Heart left ventricle (tissue), 16 donors: ENCODE measurements around the gene CTAGE6. TPM values are rescaled to one million over a fixed set of nuclear protein-coding genes. Genes with fewer than 3 reads are reported as not detected.
A peak's percentile ranks its signal among the peaks of the same experiment; 100 is the strongest.
"Not testable (repeated sequence)": the region's sequence is repeated elsewhere in the genome, so short reads cannot be mapped to it uniquely, and the experiment has no call there.

Experiments used
- ATAC-seq, 4 donors: fragments of 200-7000 bp; cut with Tn5 transposase; one replicate each; pipeline ENCODE4 v1.9.1; 2020 to 2022; ENCODE audit warnings: moderate library complexity in 4 of 4, mild to moderate bottlenecking in 3 of 4, moderate number of reproducible peaks in 1 of 4
- DNase-seq, 5 donors: peaks; one replicate each; pipeline ENCODE4 v3.0.0-alpha.2; 2020
- H3K27ac ChIP-seq, 12 donors: fragments of 200-600 bp; sonication (generic) in 4 of 12; one replicate each; pipeline versions ENCODE4 v1.5.0 to v1.8.0; 2016 to 2022; ENCODE audit warnings: mild to moderate bottlenecking in 2 of 12
- H3K27me3 ChIP-seq, 9 donors: fragments of 200-600 bp; sonication (generic) in 2 of 9; one replicate each; pipeline versions ENCODE4 v1.5.1 to v1.8.0; 2016 to 2022; ENCODE audit warnings: mild to moderate bottlenecking in 3 of 9
- H3K36me3 ChIP-seq, 9 donors: fragments of 200-600 bp; sonication (generic) in 2 of 9; one replicate each; pipeline versions ENCODE4 v1.5.0 to v1.8.0; 2018 to 2022; ENCODE audit warnings: mild to moderate bottlenecking in 2 of 9
- H3K4me1 ChIP-seq, 12 donors: fragments of 200-600 bp; sonication (generic) in 4 of 12; one replicate each; pipeline versions ENCODE4 v1.5.0 to v1.8.0; 2016 to 2022; ENCODE audit warnings: mild to moderate bottlenecking in 3 of 12
- H3K4me3 ChIP-seq, 12 donors: fragments of 200-600 bp; sonication (generic) in 4 of 12; one replicate each; pipeline versions ENCODE4 v1.5.0 to v1.8.0; 2017 to 2022; ENCODE audit warnings: mild to moderate bottlenecking in 9 of 12, moderate library complexity in 4 of 12
- H3K9me3 ChIP-seq, 12 donors: fragments of 200-600 bp; sonication (generic) in 4 of 12; one replicate each; pipeline versions ENCODE4 v1.5.0 to v1.8.0; 2016 to 2022; ENCODE audit warnings: mild to moderate bottlenecking in 1 of 12
- CTCF ChIP-seq, 12 donors: fragments of 200-600 bp; sonication (generic) in 4 of 12; IDR thresholded peaks; one replicate each; pipeline versions ENCODE4 v1.5.0 to v1.8.0; 2018 to 2022; ENCODE audit warnings: antibody characterized with exemption in 12 of 12, mild to moderate bottlenecking in 5 of 12
- POLR2A ChIP-seq, 2 donors: fragments of 450-650 bp; IDR thresholded peaks; one replicate each; pipeline ENCODE4 v1.6.1; 2017; ENCODE audit warnings: antibody characterized with exemption in 2 of 2, mild to moderate bottlenecking in 2 of 2, moderate library complexity in 2 of 2
- WGBS, 4 donors: extraction: QIAGEN DNeasy Blood & Tissue Kit in 2 of 4; methylation state at CpG; one replicate each; pipeline versions ENCODE4 v1.1.5 to v1.1.7; 2013 to 2018; 5-methylcytosine and 5-hydroxymethylcytosine counted together
- intact Hi-C, 10 donors: fragments of 100-400 bp; cut with DNase I; formaldehyde crosslinking; loops; one replicate each; pipeline versions ENCODE4 v1.11.1 to v1.14.2; 2022
- polyA plus RNA-seq, 2 donors: library from polyadenylated mRNA; stranded (reverse); fragments of 200-250 nt; gene quantifications; one replicate each; pipeline ENCODE4 v1.2.3, GENCODE V29; 2013
- total RNA-seq, 9 donors: library from RNA; depleted of rRNA in 2 of 9; stranded (reverse); fragments of >200 nt in 2 of 9; fragmentation: NEBNext Ultra II Directional in 3 of 9; extraction: Animal tissue kit (Norgen Biotek cat#: 25700) in 3 of 9; gene quantifications; one replicate each; pipeline versions ENCODE4 v1.1.0 to v1.2.4, GENCODE V29; 2016 to 2023
- donor health status: ischemic (EF 13 %, LVEDD 7.1; RV severe dilation, severe dysfunction).
- donor health status: healthy with polysubstance abuse.
- donor health status: DM: no; HTN: yes; CAD: no.
- donor health status: DM: no; HTN: no; CAD: no.
- donor health status: ischemic (EF 25% LVEDD 6.9; RV normal size, moderate dysfunction).
- donor health status: ischemic (EF 25% LVEDD 5.7; RV mildly dilated, moderate dysfunction).
- donor health status: healthy.
- donor health status: DM: yes; HTN: yes; CAD: no.
- donor health status: ischemic (EF 35%, LVEDD 5.7; RV mildly dilated, moderate dysfunction).
- donor health status: nonischemic (EF 11% LVEDD 7.7; RV severe dilation, severe dysfunction).
- donor health status: DM: yes; HTN: yes; CAD: no.
- donor health status: PGD.
- donor health status: ischemic (EF 29% LVEDD 5.4; RV normal size, mild dysfunction).
- donor health status: nonischemic (EF 23%, LVEDD 6.1; RV moderate dilation, normal function).

CTAGE6 gene
- total and polyA plus RNA-seq, 11 donors = not detected

DNA sequence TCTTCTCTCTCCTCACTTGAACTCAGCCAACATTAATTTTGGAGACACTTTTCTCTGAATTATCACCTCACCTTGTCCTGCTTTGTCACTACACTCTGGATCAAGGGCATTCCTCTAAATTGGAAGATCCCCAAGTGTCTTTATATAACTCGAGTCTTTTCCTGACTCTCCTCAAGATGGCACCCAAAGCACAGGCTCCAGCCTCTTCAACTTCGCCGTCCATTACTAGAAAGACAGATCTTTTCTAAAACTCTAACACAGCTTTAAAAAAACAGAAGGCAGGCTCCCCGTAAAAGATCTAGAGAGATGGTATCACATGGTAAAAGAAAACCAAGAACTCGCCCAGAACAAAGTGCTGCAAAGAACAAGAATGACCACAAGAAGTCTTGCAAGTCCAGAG lies 8.2 kb upstream of the CTAGE6 start:
- H3K4me1 ChIP-seq, H3K4me3 ChIP-seq, H3K27me3 ChIP-seq, intact Hi-C loops, H3K27ac ChIP-seq, DNase-seq, H3K36me3 ChIP-seq, H3K9me3 ChIP-seq: not testable (repeated sequence)
- 0 to 18% (median 9%) methylated on average over 1 to 2 of the region's 5 CpGs for WGBS, 4 donors
- peak; percentile 47 to 93 (median 82) for ATAC-seq

GRCh38 chr7:143763065-143763464 lies 5.6 kb upstream of the CTAGE6 start:
- H3K4me1 ChIP-seq, H3K4me3 ChIP-seq, H3K9me3 ChIP-seq, H3K27me3 ChIP-seq, DNase-seq, intact Hi-C loops, H3K36me3 ChIP-seq, ATAC-seq, H3K27ac ChIP-seq: not testable (repeated sequence)
- no CpG with 5 or more reads among the region's 1 CpG for WGBS, 4 donors

GRCh38 chr7:143745340-143745739 lies 12.2 kb downstream of the CTAGE6 start:
- H3K27ac ChIP-seq, H3K4me1 ChIP-seq, H3K9me3 ChIP-seq, DNase-seq, H3K36me3 ChIP-seq, intact Hi-C loops, ATAC-seq, H3K27me3 ChIP-seq, H3K4me3 ChIP-seq: not testable (repeated sequence)
- WGBS, 4 donors = 71 to 84% methylated on average over 2 of the region's 4 CpGs; no CpG with 5 or more reads in 2 of the 4 donors

GRCh38 chr7:143737037-143737819 lies 20.3 kb downstream of the CTAGE6 start:
- ATAC-seq = peak in 2 of 4 donors; percentile 68 to 70
- not testable (repeated sequence) for DNase-seq, H3K27me3 ChIP-seq, H3K27ac ChIP-seq, H3K4me3 ChIP-seq, H3K4me1 ChIP-seq, H3K9me3 ChIP-seq, H3K36me3 ChIP-seq
- peak in 11 of 12 donors; percentile 23 to 72 (median 54) for TF ChIP-seq CTCF (IDR thresholded peaks at IDR 0.05)
- 21 to 25% (median 24%) methylated on average over 5 of the region's 5 CpGs for WGBS, 4 donors
- intact Hi-C loops = loop anchor here in 1 of 10 donors (5.0 kb wide), 1 partner anchor 290 kb away; no protein-coding TSS in a partner anchor

- TF ChIP-seq CTCF (IDR thresholded peaks at IDR 0.05) (no peak), POLR2A (IDR thresholded peaks at IDR 0.05) (no peak)
- intact Hi-C loops = loop anchor here in 1 of 10 donors (5.0 kb wide), 1 partner anchor 291 kb away; no protein-coding TSS in a partner anchor
- DNase-seq = no peak
- Histone ChIP-seq H3K27ac (no peak overlapping the region), H3K4me1 (peaks cover 0 to 5% (median 0%) of the 10 kb centered on the region in 12 donors), H3K9me3 (no peaks in the 10 kb centered on the region), H3K36me3 (no peaks in the 10 kb centered on the region), H3K4me3 (no peak overlapping the region), H3K27me3 (no peaks in the 10 kb centered on the region)
- ATAC-seq = no peak
- WGBS, 4 donors = 92 to 96% (median 95%) methylated on average over 4 of the region's 4 CpGs
Measured at GRCh38 chr7:143735962-143736361, 21.5 kb downstream of the CTAGE6 start.
